Hypothalamus (tissue), 51 donors: ENCODE measurements around the gene SLC7A10.

Source experiments
- DNase-seq, 51 donors: peaks; one replicate each; lab custom pipeline; 2025; lab: John Stamatoyannopoulos, UW

SLC7A10 gene

DNA sequence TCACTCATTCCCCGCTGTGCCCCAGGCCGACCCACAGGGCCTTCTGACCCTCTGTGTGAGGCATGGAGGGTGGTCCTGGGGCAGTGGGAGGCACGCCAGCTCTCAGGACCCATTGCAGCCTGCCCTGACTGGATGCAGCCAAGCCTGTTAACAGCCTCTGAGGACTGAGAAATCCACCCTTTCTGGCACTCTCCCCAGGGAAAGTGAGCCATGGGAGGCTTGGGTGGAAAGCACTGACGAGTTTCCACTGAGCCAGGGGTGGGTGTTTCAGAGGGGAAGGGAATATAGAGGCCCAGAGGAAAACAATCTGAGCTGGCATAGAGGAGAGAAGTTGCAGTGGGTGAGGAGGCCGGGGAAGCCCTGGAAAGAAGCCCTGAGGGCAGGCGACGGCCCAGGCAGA, 30.6 kb upstream of the SLC7A10 start:
- peak in 1 of 51 donors; percentile 26 for DNase-seq

DNA sequence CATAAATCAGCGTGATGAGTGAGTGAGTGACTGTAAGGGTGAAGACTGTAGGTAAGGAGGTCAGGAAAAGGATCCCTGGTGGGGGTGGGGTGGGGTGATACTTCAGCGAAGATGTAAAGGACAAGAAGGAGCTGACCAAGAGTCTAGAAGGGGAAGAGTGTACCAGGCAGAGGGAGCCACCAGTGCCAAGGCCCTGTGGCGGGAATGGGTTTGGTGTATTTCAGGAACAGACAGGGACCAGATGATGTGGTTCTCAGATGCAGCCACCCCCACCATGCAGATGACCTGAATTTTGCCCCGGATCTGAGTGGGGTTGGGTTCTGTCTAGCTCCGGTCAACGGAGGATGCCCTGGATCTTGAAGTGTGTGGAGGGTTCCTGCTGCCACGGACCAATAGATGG, 30.1 kb upstream of the SLC7A10 start:
- DNase-seq = no peak

DNA sequence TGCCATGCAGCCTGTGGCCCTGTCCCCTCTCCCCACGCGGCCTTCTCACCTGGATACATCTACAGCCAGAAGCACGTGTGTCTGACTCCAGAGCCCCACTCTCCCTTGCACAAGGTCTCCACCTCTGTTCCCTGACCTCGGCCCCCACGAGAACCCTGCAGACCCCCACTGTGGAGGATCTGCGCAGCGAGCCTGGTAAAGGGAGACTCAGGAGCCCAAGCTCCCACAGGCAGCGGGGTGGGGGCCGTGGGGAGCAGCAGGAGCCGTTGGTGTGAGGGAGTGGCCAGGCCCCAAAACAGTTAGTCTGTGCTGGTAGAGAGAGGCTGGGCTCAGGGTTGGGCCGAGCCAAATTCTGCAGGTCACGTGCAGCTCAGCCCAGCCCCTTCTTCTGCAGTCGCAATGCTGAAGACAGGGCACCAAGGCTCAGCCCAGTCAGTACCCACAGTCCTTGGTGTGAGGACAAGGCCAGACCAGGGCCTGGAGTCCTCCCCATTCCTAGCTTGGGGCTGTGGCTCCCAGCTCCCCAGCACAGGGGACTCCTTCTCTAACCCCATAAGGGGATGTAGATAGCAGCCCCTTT, 28.7 kb upstream of the SLC7A10 start:
- DNase-seq = no peak

DNA sequence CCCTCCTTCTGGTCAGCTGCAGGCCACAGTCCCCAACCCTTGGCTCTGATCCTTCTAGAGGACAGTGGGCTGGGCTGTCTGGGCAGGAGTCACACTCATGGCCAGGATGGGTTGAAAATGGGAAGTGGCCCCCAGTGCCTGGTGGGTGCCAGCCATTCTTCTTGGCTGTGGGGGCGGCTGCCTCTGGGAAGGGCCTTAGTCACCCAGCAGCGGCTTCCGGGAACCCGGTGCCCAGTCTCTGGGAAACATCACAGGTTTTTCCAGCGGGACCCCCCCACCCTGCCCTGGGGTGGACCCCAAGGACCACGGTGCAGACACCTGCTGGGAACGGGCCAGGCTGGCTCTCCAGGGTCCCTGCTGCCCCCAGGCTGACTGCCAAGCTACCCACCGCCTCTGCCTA, 27.3 kb upstream of the SLC7A10 start:
- DNase-seq = peak in 4 of 51 donors; percentile 23 to 34 (median 30)

DNA sequence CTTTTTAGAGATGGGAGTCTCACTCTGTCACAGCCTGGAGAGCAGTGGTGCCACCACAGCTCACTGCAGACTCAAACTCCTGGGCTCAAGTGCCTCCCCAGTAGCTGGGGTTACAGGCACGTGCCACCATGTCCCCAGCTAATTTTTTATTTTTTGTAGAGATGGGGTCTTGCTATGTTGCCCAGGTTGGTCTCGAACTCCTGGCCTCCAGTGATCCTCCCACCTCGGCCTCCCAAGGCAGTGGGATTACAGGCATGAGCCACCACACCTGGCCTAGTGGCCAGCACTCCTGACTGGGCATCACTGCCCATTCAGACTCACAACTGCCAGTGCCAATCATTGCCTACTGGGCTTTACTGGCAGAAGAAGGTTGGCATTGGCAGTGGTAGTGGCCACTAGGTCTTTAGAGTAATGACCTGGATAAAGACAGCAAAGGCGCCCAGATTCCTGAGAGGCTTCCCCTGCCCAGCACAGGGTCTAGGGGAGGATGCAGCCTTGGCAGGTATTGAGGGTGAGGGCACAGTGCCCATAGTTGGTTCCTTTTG, 26.8 kb upstream of the SLC7A10 start:
- DNase-seq = no peak

DNA sequence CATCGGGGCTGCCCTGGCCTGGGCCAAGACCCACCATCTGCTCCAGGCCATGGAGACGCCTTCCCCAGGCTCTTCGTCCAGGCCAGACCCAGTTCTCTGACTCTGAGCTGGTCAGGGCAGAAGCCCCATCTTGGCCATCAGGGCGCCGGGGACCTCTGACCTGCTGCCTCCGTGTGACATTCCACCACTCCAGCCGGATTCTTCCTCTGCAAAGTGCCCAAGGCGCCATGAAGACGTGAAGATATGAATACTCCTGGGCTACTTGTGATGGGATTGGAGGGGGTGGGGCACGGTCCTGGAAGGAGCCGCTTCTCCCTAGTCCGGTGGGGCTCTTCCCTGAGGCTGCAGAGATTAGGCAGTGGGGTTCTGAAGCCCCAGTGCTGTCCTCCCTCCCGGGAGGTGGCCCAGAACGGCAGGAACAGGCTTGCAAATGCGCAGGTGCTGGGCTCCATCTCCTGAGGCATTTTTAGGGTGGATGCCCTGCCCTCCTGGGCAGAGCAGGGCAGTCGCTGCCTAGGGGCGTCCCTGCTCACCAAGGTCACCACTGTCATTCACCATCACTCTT, 26.0 kb upstream of the SLC7A10 start:
- no peak for DNase-seq

DNA sequence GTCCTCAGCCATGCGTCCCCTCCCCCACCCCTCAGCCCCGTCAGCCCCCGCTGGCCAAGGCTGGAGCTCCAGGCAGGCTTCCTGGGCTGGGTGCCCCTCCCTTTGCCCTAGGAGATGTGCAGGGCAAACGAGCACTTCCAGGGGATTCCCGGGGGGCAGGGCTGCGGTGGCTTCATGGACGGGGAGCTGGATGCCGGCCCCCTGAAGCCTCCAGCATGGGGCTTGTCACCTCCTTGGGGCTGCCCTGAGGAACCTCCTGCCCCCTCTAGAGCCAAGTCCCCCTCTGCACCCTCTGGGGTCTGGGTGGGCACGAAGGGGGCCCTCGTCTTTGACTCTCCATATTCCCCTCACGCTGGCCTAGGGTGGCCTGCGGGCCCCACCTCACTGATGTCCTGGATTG, 25.4 kb upstream of the SLC7A10 start:
- no peak for DNase-seq

DNA sequence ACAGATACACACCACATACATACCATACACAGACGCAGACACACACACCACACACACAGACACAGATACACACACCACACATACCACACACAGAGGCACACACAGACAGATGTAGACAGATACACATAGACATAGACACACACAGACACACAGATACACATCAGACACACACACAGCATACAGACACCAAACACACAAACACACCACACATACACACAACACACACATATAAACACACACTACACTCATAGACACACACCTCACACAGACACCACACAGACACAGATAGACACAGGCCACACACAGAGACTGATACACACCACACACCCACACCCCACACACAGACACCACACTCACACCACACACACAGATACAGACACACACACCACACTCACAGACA, 24.9 kb upstream of the SLC7A10 start:
- no peak for DNase-seq

DNA sequence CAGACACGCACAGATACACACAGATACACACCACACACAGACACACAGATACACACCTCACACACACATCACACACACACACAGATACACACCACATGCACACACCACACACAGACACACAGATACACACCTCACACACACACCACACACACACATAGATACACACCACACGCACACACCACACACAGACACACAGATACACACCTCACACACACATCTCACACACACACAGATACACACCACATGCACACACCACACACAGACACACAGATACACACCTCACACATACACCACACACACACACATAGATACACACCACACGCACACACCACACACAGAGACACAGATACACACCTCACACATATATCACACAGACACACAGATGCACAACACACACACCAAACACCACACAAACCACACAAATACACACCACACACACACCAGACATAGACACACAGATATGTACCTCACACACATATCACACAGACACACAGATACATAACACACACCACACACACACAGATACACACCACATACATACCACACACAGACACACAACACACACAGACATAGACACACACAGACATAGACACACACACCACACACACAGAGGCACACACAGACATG, 24.2 kb upstream of the SLC7A10 start:
- no peak for DNase-seq

DNA sequence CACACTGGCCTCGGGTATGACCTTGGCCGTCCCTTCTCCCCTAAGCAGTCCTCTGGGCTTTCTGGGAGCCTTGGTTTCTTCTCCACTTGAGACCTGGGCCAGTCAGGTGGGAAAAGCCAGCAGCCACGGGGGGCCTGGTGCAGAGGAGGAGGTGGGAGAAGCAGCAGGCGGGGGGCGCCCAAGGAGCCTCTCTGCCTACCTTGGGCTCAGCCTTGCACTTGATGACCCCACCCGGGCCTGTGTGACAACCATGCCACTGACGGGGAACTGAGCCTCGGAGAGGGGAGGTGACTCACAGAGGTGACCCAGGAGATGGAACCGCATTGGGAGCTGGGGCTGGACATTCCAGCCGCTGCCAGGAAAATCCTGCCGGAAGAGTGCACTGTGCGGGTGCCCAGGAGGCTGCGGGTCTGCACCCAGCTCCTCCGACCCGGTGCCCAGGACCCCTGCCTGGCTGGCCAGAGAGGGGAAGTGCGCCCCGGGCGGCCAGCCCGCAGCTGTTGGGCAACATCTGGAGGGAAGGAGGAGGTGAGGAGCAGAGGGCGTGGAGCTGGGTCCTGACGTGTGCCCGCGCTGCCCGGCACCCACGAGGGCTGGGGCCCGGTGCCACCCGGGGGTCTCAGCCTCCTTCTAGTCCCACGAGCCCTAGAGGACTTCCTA, 23.4 kb upstream of the SLC7A10 start:
- DNase-seq = peak in 1 of 51 donors; percentile 21

DNA sequence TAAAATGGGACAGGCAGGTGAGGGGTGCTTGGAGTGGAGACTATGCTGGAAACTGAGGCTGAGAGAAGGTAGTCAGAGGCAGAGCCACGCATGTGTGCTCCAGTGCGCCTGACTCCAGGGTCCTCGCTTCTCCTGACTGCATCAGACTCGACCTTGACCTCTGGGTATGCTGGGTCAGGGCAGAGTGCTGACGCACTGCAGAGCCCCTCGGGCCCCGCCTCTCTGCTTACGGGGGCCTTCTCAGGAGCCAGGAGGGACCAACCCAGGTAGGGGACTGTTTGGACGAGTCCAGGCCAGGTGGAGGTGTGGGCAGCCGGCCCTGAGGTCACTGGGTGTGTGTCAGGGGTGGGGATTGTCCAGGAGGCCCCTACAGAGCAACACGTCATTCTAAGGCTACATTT, 22.9 kb upstream of the SLC7A10 start:
- DNase-seq = no peak

DNA sequence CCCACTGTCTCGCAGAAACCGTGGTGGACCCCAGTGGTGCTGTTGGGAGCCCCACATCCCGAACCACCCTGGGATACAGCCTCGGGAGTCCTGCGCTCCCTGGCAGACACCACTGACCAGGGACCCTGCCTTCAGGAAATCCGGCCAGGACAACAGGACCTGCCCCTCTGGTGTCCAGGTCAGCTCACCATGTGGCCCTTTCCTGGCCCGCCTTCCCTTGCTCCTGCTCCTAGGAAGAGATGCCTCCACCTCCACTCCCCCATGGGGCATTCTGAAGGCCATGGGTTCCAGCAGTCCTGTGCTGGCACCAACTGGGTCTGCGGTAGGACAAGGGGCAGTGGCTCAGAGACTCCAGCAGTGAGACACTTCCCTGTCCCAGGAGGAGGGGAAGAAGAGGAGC, 22.5 kb upstream of the SLC7A10 start:
- no peak for DNase-seq

DNA sequence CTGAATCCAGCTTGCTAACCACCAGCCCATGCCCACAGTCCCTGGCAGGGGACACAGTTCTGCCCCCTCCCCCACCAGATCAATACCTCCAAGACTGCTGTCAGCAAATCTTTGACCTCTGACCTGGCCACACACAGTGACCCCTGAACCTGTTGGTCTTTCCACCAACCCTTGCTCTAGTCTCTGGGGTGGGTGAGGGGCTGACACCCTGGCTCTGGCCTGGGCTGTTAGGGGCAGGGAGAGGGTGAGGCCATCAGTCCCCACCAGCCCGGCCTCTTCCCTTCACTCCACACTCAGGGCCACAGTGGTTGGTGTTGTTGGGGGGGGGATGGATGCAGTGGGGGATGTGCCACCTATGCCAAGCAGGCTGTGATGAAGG, 21.8 kb upstream of the SLC7A10 start:
- no peak for DNase-seq

DNA sequence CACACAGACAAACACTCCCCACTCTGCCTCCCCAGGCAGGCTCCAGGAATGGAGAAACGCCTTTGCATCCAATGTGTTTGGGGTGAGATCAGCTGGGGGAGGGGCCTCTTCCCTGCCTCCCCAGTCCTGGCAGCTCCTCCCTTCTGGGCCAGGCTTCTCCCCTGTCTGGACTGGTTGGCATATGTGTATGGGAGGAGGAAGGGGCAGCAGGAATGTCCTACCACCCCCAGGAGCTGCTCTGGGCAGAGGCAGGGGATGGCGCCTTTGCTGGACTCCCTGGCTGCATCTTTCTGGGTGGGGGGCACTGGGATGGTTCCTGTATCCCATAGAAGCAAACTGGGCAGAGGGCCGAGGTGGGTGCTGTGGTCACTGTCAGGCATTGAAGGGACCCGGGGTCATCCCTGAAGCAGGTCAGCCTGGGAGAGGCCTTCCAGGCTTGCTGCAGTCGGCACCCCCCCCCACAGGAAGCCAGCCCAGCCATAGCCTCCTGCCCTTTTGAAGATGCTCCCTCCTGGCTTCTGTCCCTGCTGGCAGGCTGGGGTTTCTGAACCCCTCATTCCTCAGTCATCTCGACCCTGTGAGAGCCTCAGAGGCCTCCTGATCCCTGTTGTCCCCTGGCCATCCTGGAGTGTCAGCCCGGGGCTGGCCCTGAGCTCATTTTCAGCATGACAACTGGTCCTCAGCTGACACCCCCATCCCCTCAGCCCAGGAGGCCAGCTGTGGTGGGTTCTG, 21.2 kb upstream of the SLC7A10 start:
- no peak for DNase-seq

DNA sequence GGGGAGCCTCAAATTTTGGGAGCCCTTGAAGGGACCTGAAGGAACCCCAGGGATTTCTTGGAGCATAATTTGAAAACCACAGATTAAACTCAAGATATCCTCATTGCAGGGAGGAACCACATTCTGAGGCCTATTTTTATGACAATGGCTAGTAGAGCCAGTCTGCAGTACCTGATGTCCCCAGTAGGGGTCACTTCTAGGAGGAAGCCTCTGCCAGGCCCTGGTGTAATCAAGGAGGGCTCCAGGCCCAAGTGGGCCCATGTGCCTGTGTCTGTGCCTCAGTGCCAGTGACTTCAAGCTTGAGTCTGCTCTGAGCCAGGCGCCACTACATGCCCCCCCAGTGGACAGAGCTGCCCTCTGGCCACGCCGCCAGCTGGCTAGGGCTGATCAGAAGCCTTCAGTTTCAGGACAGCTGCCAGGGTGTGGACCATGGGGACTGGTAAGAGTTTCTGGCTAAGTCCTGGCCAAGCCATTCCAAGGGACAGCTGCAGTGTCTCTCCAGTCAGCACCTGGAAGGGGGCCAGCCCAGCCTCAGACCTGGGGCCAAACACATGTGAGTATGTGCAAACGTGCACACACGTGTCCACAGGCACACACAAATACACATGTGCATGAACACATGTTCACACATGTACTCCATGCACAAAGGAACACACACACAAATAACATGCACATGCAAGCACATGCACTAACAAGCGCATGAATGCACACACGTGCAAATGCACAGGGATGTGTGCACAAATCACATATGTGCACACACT, 20.5 kb upstream of the SLC7A10 start:
- DNase-seq = no peak

DNA sequence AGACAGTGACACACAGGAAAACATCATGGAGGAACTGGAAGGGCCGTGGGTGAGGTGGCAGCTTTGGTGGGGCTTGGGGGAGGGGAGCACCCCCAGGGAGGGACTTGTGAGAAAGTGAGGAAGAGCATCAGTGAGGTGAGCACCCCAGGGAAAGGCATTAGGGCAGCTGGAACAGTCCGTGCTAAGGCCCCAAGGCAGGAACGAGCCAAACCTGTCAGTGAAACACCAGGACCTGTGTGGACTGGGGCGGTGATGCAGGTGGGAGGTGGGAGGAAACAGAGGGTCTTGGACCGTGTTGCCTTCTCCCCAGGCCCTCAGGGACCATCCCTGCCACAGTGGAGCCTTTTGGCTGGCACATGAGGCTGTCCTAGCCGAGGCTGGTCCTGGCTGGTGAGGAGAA, 17.3 kb upstream of the SLC7A10 start:
- no peak for DNase-seq

DNA sequence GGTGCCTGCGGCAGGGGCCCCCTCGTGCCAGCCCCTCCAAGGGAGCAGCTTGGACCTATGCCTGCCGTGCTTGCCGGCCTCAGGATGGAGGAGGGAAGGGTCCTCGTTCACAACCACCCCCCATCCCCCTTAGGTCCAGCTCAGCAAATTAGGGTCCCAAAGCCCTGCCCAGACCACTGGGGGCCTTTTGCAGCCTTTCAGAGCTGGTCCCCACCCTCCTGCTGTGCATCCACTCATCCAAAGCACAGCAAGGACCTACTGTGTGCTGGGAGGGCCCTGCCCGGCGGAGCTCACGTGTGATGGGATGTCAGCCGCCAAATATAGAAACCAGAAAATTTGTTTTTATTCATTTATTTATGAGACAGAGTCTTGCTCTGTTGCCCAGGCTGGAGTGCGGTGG, 16.5 kb upstream of the SLC7A10 start:
- DNase-seq = no peak

DNA sequence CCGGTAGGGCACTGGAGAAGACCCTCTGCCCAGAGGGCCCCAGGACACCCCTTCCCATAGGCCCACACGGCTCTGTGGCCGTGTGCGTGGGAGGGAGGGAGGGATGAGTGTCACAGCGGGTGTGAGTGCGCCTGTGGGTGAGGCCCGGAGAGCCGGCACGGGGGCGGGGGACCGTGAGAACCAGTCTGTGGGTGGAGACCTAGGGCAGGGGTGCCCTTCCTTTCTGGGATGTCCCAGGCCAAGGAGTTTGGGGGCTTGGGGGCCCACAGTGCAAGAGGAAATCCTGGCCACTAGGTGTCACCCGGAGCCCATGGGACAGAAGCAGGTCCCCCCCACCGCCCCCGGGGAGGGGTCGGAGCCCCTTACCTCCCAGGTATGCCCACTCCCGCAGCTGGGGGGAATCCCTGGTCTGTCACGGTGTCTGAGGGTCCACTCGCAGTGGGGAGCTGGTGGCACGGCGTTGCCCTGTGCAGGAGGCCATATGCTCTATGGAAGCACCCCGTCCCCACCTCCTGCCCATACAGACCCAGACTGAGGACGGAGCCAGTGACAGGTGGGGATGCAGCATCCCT, 16.0 kb upstream of the SLC7A10 start:
- peak in 6 of 51 donors; percentile 3 to 27 (median 20) for DNase-seq

DNA sequence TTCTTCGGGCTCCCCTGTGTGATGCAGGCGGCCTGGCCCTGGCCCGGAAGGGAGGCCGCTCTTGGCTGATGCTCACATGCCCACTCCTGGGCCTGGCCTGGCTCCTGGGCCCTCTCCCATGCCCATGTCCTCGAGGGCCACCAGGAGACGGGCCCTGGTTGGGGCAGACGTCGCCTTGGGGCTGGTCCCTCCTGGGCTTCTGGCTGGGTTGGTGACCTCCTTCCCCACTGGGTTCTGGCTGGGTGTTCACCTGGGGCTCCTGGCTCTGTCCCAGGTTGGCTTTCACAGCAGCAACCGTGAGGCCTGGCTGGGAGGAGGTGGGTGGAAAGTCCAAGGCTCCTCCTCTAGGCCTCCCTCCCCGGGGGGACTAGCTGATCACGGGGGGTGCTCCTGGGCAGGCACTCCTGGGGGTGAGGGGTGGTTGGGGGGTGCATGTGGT, 15.5 kb upstream of the SLC7A10 start:
- DNase-seq = peak in 1 of 51 donors; percentile 11
